HG02938 (cell line): ENCODE results near the gene GGACT.
A peak's percentile ranks its signal among the peaks of the same experiment; 100 is the strongest.

Source experiments
- ATAC-seq: cut with Tn5 transposase; IDR thresholded peaks from one replicate; pipeline ENCODE4 v1.9.1; 2021; ENCODE audit warnings: mild to moderate bottlenecking, moderate library complexity; ENCODE audit not compliant: unreplicated experiment

Gene GGACT

GRCh38 chr13:100517728-100518127 is 70.9 kb downstream of the GGACT start:
- ATAC-seq = no peak

DNA sequence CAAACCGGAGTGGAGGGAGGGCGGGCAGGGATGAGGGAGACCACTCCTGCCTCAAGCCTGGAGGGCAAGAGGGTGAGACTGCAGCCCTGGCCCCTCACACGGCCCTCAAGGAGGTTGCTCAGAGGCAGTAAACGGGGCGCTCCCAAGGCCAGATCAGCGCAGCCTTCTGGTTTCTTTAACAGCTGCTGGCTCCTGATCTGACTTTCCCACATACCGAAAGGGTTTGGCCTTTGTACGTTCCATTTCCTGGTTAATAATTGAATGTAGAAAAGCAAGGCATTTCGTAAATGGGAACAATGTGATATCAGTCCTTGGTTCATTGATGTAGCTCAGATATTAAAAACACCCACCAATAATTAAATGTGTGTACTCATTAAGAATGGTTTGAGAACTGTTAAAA is 71.5 kb downstream of the GGACT start:
- no peak for ATAC-seq

DNA sequence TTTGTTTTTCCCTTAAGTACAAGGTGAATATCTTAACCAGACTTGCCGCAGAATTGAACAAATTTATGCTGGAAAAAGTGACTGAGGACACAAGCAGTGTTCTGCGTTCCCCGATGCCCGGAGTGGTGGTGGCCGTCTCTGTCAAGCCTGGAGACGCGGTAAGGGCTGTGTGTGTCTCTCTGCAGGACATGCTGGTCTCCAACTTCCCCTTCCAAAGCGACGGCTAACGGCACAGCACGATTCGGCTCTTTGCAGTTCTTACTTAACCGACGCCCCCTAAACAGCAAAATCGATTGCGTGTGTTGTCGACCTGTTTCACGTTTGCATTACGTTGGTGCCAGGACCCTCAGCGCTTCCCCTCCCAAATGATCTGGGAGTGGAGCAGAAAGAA is 73.2 kb downstream of the GGACT start:
- ATAC-seq = no peak

GRCh38 chr13:100514788-100515409 is 73.7 kb downstream of the GGACT start:
- peak; percentile 92 for ATAC-seq

- ATAC-seq = no peak
Observed at GRCh38 chr13:100513987-100514670, 74.5 kb downstream of the GGACT start.

- ATAC-seq = no peak
Observed at GRCh38 chr13:100513171-100513570, 75.4 kb downstream of the GGACT start.

DNA sequence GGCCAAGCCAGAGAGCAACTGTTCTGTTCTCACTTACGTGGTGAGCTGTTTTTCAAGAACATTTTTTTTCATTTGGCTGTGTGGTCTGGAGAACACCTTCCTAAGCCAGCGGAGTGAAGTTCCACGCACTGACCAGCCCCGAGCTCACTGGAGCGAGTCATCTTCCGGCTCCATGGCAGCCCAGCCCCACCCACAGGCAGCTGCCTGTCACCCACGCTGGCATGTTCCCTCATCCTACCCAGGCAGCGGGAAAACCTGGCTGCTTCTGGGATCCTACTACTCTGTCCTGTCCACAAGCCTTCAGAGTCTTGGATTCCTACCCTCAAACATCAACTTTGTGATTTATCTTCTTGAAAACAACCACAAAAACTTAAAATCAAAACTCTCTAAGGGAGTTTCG is 76.2 kb downstream of the GGACT start:
- no peak for ATAC-seq

GRCh38 chr13:100511466-100511865 is 77.1 kb downstream of the GGACT start:
- ATAC-seq = no peak

GRCh38 chr13:100510208-100510957 is 78.2 kb downstream of the GGACT start:
- ATAC-seq = no peak

DNA sequence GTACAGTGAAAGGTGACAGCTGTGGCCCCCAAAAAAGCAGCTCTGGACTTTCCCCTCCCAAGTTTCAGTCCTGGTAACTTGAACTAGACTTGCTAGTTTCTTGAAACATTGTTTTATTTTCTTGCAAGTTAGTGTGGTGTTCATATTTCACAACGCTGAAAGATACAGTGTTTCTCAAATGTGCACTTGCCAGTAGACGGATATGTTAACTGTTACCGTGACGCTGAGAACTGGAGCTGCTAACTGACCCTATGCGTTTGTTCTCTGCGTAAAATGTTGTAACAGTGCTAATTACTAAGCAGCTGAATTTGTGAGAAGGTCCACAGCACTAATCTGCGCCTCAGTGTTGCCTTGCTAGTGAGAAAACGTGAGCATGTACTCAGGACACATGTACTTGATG is 79.6 kb downstream of the GGACT start:
- ATAC-seq = no peak

DNA sequence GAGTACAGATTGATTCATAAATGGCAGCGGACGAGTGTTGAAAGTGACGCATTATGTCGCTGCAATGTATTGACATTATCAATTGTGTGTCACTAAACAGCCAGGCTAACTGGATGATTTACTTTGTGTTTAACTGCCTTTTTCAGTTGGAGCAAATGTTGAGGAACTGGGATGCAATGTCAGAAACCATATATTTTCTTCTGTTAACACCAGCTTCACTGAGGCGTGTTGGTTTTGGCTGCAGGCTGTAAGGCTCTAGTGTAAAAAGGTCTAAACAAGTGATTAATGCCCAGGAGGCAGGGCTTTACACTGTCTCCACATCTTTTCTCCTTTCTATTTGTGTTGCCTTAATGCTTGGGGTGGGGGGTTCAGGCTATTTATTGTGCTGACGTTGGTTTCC is 80.1 kb downstream of the GGACT start:
- ATAC-seq = no peak

DNA sequence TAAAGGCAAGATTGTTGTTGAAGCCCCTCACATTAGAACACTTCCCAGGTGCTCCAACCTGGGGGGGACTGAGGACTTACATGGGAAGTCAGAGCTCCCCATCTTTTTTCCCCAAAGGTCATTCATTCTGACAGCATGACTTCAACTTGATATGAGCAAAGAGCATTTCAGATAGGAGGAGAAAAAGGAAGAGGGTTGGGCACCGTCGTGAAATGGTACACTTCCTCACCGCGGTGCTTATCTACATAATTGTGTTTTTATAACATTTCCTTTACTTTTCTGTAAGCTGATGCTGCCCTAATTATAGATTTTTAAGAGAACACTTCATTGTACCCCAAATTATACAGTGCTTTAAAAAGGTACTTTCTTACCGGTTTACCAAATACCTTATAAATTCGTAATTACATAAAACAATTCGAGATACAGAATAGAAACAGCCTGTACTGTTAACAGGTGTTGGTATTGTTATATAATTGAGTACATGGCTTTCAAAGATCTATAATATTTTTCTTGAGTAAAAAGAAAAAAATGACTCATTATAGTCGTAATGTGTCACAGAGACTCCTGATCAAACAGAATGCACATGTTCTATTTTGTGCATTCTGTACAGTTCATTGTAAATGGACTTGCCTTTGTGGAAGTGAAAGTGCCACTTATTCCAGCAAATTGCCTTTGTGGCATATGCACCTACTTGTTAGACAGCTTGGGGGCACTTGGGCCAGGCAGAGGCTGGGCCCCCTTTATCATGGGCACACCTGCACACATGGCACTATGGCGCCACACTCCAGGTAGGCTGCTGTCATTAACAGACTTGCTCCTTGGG is 81.8 kb downstream of the GGACT start:
- peak; percentile 23 for ATAC-seq

GRCh38 chr13:100506154-100506553 is 82.4 kb downstream of the GGACT start:
- peak; percentile 74 for ATAC-seq

- ATAC-seq = no peak
Observed at GRCh38 chr13:100503622-100504021, 85.0 kb downstream of the GGACT start.

GRCh38 chr13:100502446-100502845 is 86.1 kb downstream of the GGACT start:
- no peak for ATAC-seq

DNA sequence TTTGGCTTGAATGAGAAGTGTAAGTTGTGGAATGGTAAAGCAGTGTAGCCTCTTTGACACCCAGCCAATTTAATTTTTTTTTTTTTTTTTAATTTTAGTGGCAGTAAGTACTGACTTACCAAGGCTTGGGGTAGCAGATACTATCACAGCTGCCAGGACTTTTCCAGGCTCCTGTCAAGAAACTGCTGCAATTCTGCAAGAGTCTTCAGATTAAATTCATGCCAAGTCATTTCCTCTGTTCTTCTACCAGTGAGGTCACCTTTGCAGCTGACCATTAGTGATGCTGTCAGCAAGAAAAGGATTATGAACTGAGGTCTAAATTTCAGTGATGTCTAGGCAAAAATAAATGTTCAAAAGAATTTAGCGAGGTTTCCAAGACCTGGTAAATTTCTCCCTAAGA is 91.2 kb downstream of the GGACT start:
- no peak for ATAC-seq

GRCh38 chr13:100495455-100495854 is 93.1 kb downstream of the GGACT start:
- no peak for ATAC-seq

DNA sequence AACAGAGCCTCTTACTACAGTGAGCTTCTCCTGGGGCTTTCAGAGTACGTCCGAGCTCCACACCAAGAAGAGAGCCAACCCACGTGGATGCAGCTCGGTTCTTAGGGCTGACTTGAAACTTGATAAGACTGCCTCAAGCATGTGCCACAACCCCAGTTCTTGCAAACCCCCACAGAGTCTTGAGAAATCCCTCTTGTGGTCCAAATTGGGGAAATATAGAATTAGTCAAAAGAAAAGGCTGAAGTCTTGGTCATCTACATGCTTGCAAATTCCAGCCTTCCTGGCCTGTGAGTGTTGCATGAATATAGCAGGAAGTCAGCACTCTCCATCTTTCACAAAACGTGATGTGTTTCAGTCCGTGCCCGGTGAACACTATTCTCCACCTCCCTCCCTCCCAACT is 95.2 kb downstream of the GGACT start:
- no peak for ATAC-seq

DNA sequence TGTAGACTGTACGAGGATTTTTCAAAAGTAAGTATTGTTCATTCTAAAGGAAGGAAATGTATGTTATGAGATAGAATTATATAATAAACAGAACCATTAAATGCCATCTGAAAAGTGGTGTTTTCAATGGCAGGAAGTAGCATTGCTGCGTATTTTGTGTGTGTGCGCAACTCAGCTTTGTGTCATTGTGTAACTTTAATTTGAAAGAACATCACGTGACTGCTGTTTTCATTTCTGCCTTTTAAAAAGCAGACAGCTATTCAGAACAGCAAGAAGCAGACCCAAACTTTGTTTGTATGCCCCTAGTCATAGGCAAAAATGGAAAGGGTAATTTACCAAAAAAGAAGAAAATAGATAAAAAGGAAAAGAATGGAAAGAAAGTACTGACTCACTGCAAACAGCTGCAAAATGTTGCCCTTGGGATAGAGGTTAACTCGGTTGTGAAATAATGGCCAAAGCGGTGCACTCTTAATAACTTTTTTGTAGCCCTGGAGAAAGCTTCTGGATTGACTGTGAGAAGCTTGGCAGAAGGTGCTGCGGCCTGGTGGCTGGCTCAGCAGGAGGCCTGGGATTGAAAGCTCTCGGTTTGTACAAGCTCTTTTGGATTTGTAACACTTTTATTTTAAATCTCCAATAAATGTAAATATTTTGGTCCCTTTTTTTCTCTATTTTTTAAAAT is 97.3 kb downstream of the GGACT start:
- no peak for ATAC-seq

- no peak for ATAC-seq
Observed at GRCh38 chr13:100490692-100491091, 97.9 kb downstream of the GGACT start.

- ATAC-seq = no peak
Observed at GRCh38 chr13:100485265-100485664, 103.3 kb downstream of the GGACT start.
